Psoas muscle (tissue), 8 donors: ENCODE measurements around the gene PON3. TPM values are rescaled to one million over a fixed set of nuclear protein-coding genes. Genes with fewer than 3 reads are reported as not detected.

ENCODE experiments used
- ATAC-seq, 4 donors: fragments of 200-7000 bp; cut with Tn5 transposase; one replicate each; pipeline ENCODE4 v1.9.1; 2020; ENCODE audit warnings: moderate library complexity in 3 of 4, mild to moderate bottlenecking in 2 of 4
- DNase-seq, 2 donors: peaks; one replicate each; pipeline ENCODE4 v3.0.0-alpha.2; 2020
- H3K27ac ChIP-seq: fragments of 200-600 bp; one replicate; pipeline ENCODE4 v1.8.0; 2022
- H3K27me3 ChIP-seq, 3 donors: fragments of 200-600 bp in 1 of 3; one replicate each; pipeline versions ENCODE4 v1.6.1 to v1.8.0; 2013 to 2022; ENCODE audit warnings: low read length in 2 of 3, mild to moderate bottlenecking in 2 of 3, moderate library complexity in 1 of 3; ENCODE audit not compliant: insufficient read depth in 3 of 3
- H3K36me3 ChIP-seq, 2 donors: fragments of 200-600 bp in 1 of 2; one replicate each; pipeline versions ENCODE4 v1.6.1 to v1.8.0; 2013 to 2022; ENCODE audit warnings: low read depth in 1 of 2, mild to moderate bottlenecking in 1 of 2, moderate library complexity in 1 of 2; ENCODE audit not compliant: insufficient read depth in 1 of 2
- H3K4me1 ChIP-seq: fragments of 200-600 bp; one replicate; pipeline ENCODE4 v1.8.0; 2022
- H3K4me3 ChIP-seq: fragments of 200-600 bp; one replicate; pipeline ENCODE4 v1.8.0; 2022; ENCODE audit warnings: mild to moderate bottlenecking
- H3K9me3 ChIP-seq: fragments of 200-600 bp; one replicate; pipeline ENCODE4 v1.8.0; 2022
- CTCF ChIP-seq: fragments of 200-600 bp; IDR thresholded peaks from one replicate; pipeline ENCODE4 v1.8.0; 2022; ENCODE audit warnings: antibody characterized with exemption
- WGBS, 3 donors: extraction: QIAGEN DNeasy Blood & Tissue Kit; methylation state at CpG; one replicate each; pipeline versions ENCODE4 v1.1.6 to v1.1.7; 2013; 5-methylcytosine and 5-hydroxymethylcytosine counted together
- intact Hi-C, 2 donors: fragments of 100-400 bp; cut with DNase I; formaldehyde crosslinking; loops; one replicate each; pipeline versions ENCODE4 v1.11.0 to v1.14.2; 2022
- polyA plus RNA-seq, 3 donors: library from polyadenylated mRNA; stranded (reverse); fragments of 200-250 nt; gene quantifications; one replicate each; pipeline ENCODE4 v1.2.3, GENCODE V29; 2013
- total RNA-seq, 4 donors: library from RNA; stranded (reverse); fragmentation: NEBNext Ultra II Directional in 2 of 4; extraction: Animal tissue kit (Norgen Biotek cat#: 25700) in 2 of 4; gene quantifications; one replicate each; pipeline versions ENCODE4 v1.2.1 to v1.2.4, GENCODE V29; 2021 to 2023
- donor health status: healthy with polysubstance abuse.
- donor health status: DM: no; HTN: no; CAD: no; lungs with moderate emphysema.
- donor health status: Bipolar disorder and iron deficiency.
- donor health status: healthy.
- donor health status: DM: yes; HTN: yes; CAD: no.
- donor health status: DM: no; HTN: no; CAD: no.
- donor health status: DM: no; HTN: no; CAD: no.
- donor health status: DM: yes; HTN: yes; CAD: no.

Gene PON3
- total and polyA plus RNA-seq, 7 donors, result 0.30 to 0.50 (median 0.46) TPM; not detected in 1

DNA sequence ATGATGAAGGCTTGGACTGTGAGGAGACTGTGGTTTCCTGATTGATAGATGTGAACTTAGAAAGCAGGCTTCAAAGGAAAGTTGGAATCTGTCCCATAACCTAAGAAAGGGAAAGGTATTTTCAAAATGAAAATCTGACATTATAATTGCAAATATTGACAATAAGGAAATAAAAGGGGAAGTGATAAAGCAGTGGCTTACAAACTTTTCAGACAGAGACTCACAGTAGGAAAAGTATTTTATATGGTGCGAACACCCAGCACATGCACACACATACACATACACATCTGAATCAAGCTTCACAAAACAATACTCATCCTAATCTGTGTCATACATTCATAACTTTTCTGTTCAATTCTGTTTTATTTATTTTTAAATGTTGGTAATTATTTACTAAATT is 76.6 kb downstream of the PON3 start:
- 97 to 100% (median 99%) methylated on average over 1 of the region's 1 CpG for WGBS, 3 donors
- DNase-seq (no peak), ATAC-seq (no peak)
- Histone ChIP-seq H3K27ac (no peak overlapping the region), H3K4me1 (no peaks in the 10 kb centered on the region), H3K27me3 (peaks cover 0 to 3% (median 0%) of the 10 kb centered on the region in 3 donors), H3K9me3 (no peaks in the 10 kb centered on the region), H3K36me3 (no peaks in the 10 kb centered on the region), H3K4me3 (no peak overlapping the region)
- intact Hi-C loops, result no loop called here
- no peak for TF ChIP-seq CTCF

GRCh38 chr7:95318501-95319100 is 77.6 kb downstream of the PON3 start:
- no peaks in the 10 kb centered on the region for H3K9me3 ChIP-seq
- H3K36me3 ChIP-seq, result no peaks in the 10 kb centered on the region
- no peak for ATAC-seq
- no peaks in the 10 kb centered on the region for H3K27me3 ChIP-seq
- intact Hi-C loops, result no loop called here
- WGBS, 3 donors, result 31 to 47% (median 38%) methylated on average over 8 of the region's 8 CpGs
- H3K4me1 ChIP-seq, result no peaks in the 10 kb centered on the region
- no peak for TF ChIP-seq CTCF
- no peak overlapping the region for H3K4me3 ChIP-seq
- no peak overlapping the region for H3K27ac ChIP-seq
- DNase-seq, result no peak

DNA sequence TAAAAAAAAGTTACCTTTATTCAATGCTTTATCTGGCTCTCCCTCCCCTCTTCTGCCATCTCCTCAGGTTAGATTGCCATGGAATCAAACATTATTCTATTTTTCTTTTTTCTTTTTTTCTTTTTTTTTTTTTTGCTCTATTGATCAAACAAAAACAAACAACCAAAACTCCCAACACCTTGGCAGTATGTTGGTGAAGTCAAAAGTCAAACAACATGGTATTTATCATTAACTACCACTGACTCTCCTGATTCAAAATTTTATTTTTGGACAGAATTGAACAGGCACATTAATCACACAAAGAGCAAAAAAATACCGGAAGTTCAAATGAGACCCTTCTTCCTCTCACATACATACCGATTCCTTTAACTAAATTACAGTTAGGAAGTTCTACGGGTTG is 78.2 kb downstream of the PON3 start:
- intact Hi-C loops, result no loop called here
- Histone ChIP-seq H3K36me3 (no peaks in the 10 kb centered on the region), H3K27me3 (no peaks in the 10 kb centered on the region), H3K4me3 (no peak overlapping the region), H3K9me3 (no peaks in the 10 kb centered on the region), H3K27ac (no peak overlapping the region), H3K4me1 (no peaks in the 10 kb centered on the region)
- ATAC-seq, result no peak
- no peak for TF ChIP-seq CTCF
- 77 to 80% (median 77%) methylated on average over 3 of the region's 3 CpGs for WGBS, 3 donors
- DNase-seq, result no peak

DNA sequence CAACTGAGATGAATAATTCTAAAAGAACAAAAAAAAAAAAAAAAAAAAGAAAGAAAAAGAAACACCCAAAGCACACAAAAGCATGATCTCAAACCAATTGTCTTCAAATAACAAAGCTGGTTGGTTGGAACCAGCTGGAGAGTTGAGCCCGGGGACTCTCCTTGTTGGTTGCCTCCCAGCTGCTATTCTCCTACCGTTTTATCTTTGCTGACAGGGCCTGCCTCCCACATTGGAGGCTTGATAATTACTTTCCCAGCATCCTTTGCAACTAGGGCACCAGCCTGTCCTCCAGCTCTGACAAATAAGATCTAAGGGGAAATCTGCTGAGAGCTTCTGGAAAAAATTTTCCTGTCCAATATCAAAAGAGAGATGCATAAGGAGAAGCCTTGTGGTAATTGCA is 78.6 kb downstream of the PON3 start:
- Histone ChIP-seq H3K27me3 (no peaks in the 10 kb centered on the region), H3K9me3 (no peaks in the 10 kb centered on the region), H3K4me1 (no peaks in the 10 kb centered on the region), H3K4me3 (no peak overlapping the region), H3K27ac (no peak overlapping the region), H3K36me3 (no peaks in the 10 kb centered on the region)
- 28 to 42% (median 38%) methylated on average over 2 of the region's 2 CpGs for WGBS, 3 donors
- intact Hi-C loops, result no loop called here
- DNase-seq (no peak), ATAC-seq (no peak)
- no peak for TF ChIP-seq CTCF

- 78 to 82% (median 82%) methylated on average over 2 of the region's 2 CpGs for WGBS, 3 donors
- H3K4me1 ChIP-seq, result no peaks in the 10 kb centered on the region
- no peaks in the 10 kb centered on the region for H3K9me3 ChIP-seq
- ATAC-seq (no peak), DNase-seq (no peak)
- no peak overlapping the region for H3K4me3 ChIP-seq
- no peaks in the 10 kb centered on the region for H3K36me3 ChIP-seq
- H3K27me3 ChIP-seq, result no peaks in the 10 kb centered on the region
- no peak overlapping the region for H3K27ac ChIP-seq
- intact Hi-C loops, result no loop called here
- TF ChIP-seq CTCF, result no peak
Observed at GRCh38 chr7:95316588-95316987, 79.6 kb downstream of the PON3 start.
